Measurements from ENCODE around the gene USH1C.
A peak's percentile ranks its signal among the peaks of the same experiment; 100 is the strongest.

USH1C gene

DNA sequence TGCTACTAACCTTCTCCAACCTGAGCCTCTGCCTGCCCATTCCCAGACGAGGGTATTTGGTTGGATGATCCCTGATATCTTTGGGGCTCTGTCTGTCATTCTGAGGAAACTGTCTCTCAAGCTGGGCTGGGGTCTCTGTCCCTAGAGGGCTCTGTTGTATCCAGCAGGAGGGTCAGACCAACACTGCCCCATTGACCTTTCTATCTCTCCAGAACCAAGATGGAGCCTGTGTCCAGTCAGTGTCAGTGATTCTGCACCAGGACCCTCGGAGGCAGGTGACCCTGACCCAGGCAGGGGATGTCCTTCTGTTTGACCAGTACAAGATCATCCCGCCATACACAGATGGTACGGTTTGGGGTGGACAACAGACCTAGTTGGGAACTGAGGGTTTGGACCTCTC lies 24.7 kb upstream of the USH1C start:
- no peak for DNase-seq

DNA sequence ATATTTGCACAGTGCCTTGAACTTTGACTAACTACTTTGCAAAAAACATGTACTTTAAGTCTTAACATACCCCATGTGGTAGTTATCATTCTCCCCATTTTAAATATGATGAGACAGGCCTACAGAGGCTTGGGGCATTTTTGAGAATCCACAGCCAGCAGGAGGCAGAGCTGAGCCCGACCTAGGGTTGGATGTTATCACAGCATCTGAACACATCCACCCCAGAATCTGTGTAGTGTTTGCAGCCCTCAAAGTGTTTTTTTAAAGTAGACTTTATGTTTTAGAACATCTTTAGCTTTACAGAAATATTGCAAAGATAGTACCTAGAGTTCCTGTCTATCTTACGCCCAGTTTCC lies 20.4 kb upstream of the USH1C start:
- peak; percentile 13 for DNase-seq

DNA sequence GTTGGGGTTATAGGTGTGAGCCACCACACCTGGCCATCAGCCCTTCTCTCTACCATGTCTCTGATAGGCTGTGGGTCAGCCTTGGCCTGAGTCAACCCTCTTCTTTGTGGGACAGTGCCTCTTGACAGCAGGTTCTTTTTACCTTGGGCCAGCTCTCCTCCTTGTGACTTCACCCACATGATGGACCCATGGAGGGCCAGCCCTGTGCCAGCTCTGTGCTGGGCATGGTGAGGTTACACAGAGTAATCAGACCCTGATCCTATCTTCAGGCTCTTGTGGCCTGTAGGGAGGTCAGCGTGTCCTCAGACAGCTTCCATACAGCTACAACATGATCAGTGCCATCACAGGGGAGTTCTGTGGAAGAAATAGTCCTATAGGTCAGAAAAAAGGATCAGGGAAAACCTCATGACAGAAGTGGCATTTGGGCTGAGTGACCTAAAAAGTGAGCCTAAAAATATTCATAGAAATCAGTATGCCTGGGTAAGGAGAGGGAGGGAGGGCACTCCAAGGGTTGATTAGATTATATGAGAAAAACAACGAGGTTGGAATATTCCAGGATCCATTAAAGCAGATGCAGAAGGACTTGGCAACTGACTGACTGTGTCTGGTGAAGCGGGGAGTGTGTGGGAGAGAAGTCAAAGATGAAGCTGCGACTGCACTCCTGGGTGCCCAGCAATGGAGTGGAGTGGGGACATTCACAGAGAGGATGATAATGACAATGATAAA lies 19.9 kb upstream of the USH1C start:
- no peak for DNase-seq

DNA sequence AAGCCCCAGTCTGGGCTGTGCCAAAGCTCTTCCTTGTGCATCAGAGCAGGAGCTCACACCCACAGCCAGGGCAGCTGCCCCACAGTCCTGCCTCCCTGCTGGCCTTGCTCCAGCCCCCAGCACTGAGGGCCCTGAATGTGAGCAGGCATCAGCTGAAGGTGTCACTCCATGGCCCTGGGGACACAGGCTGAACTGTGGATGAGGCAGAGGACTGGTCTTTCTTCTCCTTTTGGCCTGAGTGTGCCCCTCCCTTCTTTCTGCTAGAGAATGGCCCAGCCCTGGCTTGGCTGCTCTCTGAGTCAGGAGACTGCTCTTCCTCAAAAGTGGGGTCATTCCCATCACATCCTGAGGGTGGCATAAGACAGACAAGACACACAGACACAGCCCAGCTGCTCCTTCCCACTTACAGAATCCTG lies 19.0 kb upstream of the USH1C start:
- DNase-seq: no peak

DNA sequence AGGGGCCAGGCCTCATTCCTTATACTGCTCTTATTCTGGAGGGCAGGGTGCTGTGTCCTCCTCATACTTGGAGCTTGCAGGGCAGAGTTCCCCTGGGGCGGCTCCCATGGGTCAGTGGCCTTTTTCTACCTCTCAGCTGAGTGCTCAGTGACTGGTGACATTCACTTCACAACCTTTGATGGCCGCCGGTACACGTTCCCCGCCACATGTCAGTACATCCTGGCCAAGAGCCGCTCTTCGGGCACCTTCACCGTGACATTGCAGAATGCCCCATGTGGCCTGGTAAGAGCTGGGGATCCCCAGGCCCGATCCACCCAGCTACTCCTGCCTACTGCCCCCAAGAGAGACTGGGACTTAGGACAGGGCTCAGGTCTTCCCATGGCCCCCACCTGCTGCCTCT lies 17.3 kb upstream of the USH1C start:
- no peak for DNase-seq

DNA sequence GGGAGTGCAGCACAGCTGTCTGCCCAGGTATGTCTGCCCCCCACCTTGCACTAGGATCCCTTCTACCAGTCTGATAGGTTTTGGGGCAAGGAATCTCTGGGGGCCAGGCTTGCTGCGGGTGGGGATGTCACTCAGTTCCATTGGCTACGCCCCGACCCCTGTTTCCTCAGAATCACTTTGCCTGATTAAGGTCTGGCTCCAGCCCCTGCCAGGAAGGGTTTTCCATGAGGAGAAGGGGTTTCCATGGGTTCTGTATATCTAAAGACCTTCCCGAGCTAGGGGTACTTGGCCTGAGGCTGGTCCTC lies 16.8 kb upstream of the USH1C start:
- no peak for DNase-seq

DNA sequence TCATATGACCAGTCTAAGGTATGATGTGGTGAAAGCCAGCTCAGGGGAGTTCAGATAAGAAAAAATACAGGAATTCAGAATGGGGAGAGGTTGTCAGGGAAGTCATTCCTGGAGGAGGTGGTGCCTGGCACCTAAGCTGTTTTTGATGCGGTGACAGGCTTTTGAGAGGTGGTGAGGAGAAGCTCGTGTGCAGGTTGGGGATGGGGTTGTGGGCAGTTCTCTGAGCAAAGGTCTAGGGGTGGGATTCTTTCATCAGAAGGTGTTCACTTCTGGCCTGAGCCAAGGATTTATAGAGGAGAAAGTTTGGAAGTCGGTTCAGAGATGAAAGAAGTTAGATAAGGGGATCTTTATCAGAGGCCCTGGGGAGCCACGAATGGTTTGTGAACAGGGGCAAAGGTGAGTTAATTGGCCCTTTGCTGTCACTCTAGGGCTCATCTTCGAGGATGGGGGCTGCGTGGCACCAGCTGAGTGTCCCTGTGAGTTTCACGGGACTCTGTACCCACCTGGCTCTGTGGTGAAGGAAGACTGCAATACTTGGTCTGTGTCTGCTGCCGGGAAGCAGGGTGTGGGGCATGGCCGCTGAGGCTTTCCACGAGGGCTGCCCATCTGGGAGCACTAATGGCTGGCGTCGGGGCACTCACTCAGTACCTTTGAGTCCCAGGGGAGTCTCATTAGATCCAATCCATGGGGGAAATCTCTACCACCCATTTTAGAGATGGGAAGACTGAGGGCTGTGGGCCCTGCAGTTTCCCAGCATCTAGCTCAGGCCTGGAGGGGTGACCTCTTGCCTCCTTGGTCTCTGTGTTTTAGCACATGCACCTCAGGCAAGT lies 16.3 kb upstream of the USH1C start:
- no peak for DNase-seq

DNA sequence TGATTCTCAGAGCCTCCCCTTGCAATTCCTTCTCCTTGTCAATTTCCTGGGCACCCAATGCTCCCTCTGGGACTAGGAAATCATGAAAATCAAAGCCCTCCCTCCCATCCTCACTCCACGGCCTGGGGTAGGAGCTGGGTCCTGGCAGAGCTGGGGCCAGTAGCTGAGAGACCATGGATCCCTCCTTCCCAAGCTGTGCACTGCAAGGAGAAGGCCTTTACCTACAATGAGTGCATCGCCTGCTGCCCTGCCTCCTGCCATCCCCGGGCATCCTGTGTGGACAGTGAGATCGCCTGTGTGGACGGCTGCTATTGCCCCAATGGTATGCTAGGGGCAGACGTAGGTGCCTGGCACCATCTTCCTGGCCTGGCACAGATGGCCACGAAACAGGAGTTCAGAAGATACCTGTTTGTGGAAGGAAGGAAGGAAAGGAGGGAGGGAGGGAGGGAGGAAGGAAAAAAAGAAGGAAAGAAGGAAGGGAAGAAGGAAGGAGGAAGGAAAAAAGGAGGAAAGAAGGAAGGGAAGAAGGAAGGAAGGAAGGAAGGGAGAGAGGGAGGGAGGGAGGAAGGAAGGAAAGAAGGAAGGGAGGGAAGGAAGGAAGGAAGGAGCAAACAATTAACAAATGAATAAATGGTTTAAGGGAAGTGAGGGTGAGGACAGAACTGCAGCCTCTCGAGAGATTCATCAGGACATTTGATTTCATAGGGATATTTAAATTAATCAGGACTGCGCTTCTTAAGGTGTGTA lies 15.3 kb upstream of the USH1C start:
- no peak for DNase-seq

DNA sequence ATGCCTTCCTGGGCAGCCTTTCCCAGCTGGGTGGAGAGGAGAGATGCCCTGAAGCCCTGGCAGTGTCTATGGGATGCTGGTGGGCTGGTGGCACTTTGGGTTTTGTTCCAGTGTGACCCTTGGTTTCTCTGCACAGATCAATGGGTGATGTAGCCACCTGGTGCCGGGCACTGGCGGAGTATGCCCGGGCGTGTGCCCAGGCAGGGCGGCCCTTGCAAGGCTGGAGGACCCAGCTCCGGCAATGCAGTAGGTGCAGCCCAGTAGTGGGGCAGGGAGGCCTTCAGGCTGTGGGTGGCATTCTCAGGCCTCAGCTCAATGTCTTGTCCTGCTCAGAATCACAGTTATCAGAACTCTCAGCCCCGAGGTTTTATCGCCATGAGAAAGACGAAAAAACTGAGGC lies 14.7 kb upstream of the USH1C start:
- no peak for DNase-seq

DNA sequence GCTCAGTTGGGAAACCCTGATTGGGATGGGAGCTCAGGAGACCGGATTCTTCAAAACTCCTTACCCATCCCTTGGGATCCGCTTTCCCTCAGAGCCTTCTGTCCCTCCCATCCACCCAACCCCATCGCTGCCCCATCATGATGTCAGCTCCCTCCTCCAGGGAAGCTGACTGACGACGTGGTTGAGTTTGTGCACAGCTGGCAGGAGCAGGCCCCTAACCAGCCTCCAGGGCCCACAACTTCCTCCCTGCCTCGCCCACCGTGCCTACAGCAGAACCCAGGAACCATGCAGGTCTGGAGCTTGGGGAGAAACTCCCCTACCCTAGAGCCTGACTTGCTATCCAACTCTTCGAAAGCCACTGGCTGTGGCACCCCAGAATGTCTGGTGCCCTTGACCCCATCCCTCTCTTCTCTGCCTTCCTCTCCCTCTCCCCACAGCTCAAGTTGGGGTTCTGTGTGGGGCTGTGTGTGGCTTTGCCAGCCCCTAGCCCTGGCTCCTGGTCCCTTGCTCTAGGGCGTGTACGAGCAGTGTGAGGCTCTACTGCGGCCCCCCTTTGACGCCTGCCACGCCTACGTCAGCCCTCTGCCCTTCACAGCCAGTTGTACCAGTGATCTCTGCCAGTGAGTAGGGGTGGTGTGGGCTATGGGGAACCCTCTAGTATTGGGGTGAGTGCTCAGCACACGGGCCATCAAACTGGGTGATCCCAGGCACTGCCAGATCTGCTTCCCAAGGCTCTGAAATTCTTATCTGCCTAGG lies 14.0 kb upstream of the USH1C start:
- DNase-seq: no peak

DNA sequence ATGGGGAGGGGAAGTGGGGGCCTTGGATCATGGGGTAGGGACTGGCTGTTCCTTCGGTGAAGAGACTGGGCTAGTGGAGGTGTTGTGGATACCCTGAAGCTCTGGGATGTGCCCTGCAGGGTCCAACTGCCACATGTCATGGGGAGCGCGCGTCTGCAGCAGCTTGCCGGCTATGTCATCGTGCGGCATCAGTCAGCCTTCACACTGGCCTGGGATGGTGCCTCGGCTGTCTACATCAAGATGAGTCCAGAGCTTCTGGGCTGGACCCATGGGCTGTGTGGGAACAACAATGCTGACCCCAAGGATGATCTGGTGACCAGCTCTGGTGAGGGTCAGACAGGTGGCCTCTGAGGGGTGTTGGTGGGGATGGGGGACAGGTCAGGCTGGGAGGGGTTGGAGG lies 12.8 kb upstream of the USH1C start:
- no peak for DNase-seq

DNA sequence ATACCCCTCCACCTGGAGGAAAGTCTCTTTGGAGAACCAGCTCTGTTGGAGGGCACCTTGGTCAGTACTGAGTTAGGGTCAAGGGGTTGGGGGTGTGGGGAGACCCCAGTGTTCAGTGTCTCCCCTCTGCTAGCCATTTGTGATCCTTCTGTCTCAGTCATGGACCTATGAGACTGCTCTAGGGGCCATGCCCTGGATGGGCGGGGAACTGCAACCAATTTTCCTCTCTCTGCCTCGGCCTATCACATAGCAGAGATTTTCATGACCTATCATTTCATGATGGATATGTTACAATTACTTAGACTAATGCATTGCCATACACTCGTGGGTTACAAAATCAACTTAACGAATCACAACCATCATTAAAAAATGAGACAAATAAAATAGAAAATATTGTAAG lies 10.3 kb upstream of the USH1C start:
- no peak for DNase-seq

DNA sequence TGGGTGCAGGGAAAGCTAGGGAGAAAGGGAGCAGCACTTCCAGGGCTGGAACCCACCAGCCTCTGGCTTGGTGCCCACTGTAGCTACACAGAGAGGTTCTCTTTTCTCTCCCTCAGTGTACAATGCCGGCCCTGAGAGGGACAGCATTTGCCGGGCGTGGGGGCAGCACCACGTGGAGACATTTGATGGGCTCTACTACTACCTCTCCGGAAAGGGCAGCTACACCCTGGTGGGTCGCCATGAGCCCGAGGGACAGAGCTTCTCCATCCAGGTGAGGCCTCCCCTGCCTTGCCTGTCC lies 9.0 kb upstream of the USH1C start:
- no peak for DNase-seq

DNA sequence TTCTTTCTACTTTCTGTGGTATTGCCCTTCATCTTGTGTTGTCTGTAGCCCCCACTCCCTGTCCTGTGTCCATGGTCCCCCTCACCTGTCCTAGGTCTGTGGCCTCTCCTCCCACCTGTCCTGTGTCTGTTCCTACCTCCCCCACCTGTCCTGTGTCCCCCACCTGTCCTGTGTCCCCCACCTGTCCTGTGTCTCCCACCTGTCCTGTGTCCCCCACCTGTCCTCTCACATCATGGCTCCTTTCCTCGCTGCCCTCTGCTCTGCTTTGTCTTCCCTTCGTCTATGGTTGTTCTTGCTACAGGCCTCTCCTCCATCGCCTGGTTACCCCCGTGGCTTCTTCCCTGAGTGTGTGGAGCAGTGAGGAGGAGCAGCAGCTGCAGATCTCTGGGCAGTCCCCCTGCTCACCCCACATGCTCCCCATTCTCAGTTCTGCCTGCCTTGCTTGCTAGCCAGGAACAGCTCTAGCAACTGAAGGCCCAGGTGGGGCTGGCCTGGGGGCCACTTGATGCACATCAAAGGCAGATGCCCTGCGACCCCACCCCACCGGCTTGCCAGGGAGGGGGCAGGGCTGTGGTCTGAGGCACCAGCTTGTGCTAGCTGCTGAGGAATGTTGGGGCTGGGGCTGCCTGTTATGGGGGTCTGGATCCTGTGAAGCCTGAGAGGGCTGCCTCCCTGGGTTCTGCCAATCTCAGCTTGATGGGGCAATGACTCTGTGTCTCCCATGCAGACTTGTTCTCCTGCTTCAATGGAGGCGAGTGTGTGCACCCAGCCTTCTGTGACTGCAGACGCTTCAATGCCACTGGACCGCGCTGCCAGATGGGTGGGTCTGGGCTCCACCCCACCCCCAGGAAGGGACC lies 8.4 kb upstream of the USH1C start:
- DNase-seq: no peak

DNA sequence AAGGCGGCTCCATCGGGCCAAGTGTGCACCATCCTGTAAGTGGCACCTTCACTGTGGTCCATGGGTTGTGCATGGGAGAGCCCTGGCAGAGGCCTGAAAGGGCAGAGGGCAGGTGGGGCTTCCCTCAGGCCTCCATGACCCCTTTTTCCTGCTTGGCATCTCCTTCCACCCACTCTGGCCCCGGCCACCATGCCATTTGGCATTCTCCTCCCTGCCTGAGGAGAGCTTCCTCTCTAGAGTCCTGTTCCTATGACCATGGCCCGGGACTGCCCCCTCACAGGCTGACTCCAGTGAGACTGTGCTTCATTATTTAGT lies 7.8 kb upstream of the USH1C start:
- DNase-seq: no peak

DNA sequence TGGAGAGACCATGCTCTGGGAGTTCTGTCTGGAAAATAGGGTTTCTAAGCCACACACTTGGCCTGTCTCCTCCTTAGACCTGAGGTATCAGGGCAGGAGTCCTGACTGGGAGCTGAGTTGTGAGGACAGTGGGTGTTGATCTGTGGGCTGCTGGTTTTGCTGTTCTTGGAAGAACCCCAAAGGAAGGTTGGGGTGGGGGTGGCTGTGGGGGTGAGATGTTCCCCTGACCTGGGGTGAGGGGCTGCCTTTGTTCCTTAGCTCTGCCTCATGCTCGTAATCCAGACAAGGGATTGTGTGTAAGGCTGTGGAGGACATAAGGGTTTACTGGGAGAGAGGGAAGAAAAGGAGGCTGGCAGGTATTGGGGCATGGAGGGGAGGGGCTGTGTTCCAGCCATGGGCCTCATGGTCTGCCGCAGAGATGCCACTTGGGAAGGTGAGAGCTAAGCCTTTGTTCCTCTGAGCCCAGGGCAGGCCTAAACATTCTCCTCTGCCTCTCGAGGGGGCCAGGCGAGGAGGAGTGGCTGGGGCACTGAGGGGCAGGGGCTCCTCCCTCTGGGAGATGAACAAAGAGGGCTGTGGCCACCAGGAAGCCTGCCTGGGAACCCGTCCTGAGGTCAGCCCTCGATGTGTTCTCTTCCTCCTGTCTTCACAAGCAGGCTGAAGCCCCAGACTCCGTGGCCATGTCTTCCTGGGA lies 7.3 kb upstream of the USH1C start:
- no peak for DNase-seq

DNA sequence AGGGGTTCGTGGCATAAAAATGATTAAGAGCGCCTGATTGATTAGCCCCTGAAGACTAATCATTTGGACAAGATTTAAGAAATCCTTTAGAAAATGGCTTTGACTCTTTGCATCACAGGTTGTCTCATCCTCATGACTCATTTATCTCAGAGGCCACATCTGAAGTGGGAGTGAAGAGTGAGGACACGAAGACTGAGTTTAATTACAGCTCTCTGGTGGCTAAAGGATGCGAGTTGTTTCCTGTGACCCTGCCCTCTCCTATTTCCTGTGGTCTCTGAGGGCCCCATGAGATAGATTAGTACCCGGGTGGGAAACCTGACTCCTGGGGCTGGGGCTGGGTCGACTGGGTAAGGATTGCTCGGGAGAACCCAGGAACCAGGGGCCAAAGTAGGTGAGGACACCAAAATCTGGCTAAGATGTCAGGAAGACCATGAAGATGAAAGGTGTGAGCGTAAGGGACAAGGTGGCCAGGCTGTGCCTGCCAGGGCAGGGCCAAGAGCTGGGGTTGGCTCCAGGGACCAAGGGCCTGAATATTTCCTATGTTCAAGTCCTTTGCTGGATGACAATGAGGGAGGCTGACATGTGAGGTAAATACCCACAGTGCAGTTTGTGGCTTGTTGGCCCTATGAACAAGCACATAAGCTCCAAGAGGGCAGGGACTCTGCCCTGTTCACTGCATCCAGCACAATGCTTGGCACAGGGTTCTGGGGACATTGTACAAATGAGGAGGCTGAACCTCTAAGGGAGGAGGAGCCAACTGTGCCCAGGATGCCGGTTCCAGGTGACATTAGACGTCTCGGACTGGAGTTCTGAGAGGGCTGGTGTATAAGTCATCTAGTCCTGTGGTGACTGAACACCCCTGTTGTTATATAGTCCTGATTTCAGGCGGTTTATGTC lies 6.5 kb upstream of the USH1C start:
- DNase-seq: peak; percentile 15

DNA sequence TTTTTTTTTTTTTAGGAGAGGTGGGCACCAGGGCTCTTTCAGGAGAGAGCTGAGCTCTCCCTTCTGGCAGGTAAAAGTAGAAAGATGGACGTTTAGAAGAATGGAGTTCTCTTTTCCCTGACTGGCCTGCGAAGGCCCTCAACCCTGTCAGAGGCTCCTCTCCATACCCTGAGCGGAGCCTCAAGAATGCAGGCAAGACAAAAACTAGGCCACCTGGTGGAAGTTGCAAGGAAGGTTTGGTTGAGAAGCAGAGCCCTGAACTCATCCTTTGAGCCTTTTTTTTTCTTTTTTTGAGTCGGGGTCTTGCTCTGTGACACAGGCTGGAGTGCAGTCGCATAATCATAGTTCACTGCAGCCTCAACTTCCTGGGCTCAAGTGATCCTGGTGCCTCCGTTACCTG lies 4.2 kb upstream of the USH1C start:
- DNase-seq: no peak

DNA sequence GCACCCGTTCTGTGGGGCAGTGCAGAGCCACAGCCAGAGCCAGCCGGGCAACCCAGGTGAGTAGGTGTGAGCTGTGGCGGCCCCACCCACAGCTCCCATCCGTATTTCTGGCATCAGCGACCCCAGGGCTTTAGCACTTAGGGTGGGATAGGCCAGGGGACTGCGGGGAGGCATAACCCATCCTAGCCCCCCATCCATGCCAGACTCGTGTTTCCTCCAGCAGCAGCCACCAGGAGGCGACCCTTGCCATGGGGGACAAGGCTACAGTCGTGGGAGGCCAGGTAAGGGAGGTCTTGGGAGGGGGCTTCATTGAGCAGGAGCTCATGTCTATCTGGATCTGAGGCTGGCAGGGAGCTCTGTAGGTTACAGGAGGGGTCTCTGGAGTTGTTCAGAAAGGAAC lies 3.7 kb upstream of the USH1C start:
- no peak for DNase-seq

DNA sequence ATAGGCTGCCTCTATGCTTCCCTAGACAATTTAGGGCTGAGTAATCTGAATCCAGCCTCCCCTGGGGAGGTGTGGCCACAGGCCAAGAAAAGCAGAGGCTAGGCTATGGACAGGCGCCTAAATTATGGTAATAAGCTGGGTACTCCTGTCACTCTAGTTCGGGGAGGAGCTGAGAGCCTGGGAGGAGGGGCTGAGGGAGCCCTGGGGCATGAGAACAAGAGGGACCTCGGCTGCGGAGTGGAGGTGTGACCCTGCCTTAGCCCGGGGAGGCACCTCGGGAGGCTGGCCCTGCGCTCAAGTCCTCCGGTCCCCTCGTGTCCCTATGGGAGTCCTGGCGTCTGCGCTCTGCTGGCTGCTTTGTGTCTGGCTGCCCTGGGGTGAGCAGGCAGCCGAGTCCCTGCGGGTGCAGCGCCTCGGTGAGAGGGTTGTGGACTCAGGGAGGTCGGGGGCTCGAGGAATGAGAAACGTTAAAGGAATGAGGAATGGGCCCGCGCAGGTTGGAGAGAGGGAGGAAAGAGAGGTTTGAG lies 2.9 kb upstream of the USH1C start, which contains the start of gene OTOG:
Gene OTOG (plus strand): TSS at position 209 of the 527 bp plus-strand sequence. CDS start 114 bp downstream, at position 323.
- no peak for DNase-seq

DNA sequence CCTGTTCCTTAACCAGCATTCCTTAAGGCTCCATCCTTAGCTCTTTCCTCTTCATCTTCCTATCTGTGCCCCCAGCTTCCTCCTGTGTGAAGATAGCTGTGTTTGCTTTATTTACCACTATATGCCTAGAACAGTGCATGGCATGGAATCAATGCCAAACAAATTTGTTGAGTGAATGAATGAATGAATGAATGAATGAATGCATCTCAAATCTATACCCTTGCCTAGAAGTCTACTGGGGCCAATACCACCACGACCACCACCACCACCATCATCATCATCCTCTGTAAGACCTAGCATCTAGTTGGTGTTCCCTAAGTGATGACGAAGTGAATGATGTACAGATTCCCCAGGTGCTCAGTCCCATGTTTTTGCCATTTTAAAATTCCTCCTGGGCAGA lies 2.0 kb upstream of the USH1C start:
- no peak for DNase-seq
